PC-9 (cell line): ENCODE data around the gene RAB43. TPM values are rescaled to one million over a fixed set of nuclear protein-coding genes. Genes with fewer than 3 reads are reported as not detected.
"Not testable (repeated sequence)": the region's sequence is repeated elsewhere in the genome, so short reads cannot be mapped to it uniquely, and the experiment has no call there.

Experiments
- BruUV-seq: library from RNA; stranded (reverse); fragments of 400-500 nt; replicated peaks from 2 replicates; lab custom pipeline; 2021; lab: Mats Ljungman, UMichigan
- CTCF ChIA-PET: fragments of 300-600 bp; sonication (Branson Sonifier 250); formaldehyde crosslinking; loops from one replicate; lab custom pipeline; 2022; ENCODE audit warnings: antibody characterized with exemption; lab: Charles Lee
- POLR2A ChIA-PET: fragments of 300-600 bp; sonication (Branson Sonifier 250); formaldehyde crosslinking; loops from one replicate; lab custom pipeline; 2022; ENCODE audit warnings: antibody characterized with exemption; ENCODE audit not compliant: unreplicated experiment; lab: Charles Lee
- DNase-seq, 2 experiments: peaks; one replicate each; pipeline versions ENCODE4 v3.0.0 to v3.0.0-alpha.2; 2015 to 2022; ENCODE audit warnings: mixed read lengths in 1 of 2
- H2AFZ ChIP-seq: fragments of 200-600 bp; sonication (generic); 2 replicates; pipeline ENCODE4 v1.8.1; 2017; ENCODE audit warnings: antibody characterized with exemption
- H3F3A ChIP-seq: fragments of 200-600 bp; sonication (generic); 2 replicates; pipeline ENCODE4 v1.8.1; 2017; ENCODE audit warnings: antibody characterized with exemption, mild to moderate bottlenecking, low read depth; ENCODE audit not compliant: insufficient read depth
- H3K27ac ChIP-seq: fragments of 200-600 bp; sonication (generic); 2 replicates; pipeline ENCODE4 v1.6.1; 2016; ENCODE audit warnings: mixed run types
- H3K27me3 ChIP-seq: fragments of 200-600 bp; sonication (generic); 2 replicates; pipeline ENCODE4 v1.6.1; 2016; ENCODE audit warnings: low read depth, mixed run types; ENCODE audit not compliant: insufficient read depth
- H3K36me3 ChIP-seq: fragments of 200-600 bp; sonication (generic); 2 replicates; pipeline ENCODE4 v1.6.1; 2016; ENCODE audit warnings: low read depth, mixed run types
- H3K4me1 ChIP-seq: fragments of 200-600 bp; sonication (generic); replicated peaks from 2 replicates; pipeline ENCODE4 v1.6.1; 2016; ENCODE audit warnings: mixed run types; ENCODE audit not compliant: insufficient read depth
- H3K4me2 ChIP-seq: fragments of 200-600 bp; sonication (generic); 2 replicates; pipeline ENCODE4 v1.6.1; 2017; ENCODE audit warnings: mixed run types
- H3K4me3 ChIP-seq: fragments of 200-600 bp; sonication (generic); 2 replicates; pipeline ENCODE4 v1.6.1; 2016; ENCODE audit warnings: mixed run types
- H3K79me2 ChIP-seq: fragments of 200-600 bp; sonication (generic); 2 replicates; pipeline ENCODE4 v1.6.1; 2017; ENCODE audit warnings: low read depth, mixed run types
- H3K9me2 ChIP-seq: fragments of 200-600 bp; sonication (generic); 2 replicates; pipeline ENCODE4 v1.8.1; 2017; ENCODE audit warnings: mild to moderate bottlenecking; ENCODE audit not compliant: insufficient read depth
- H3K9me3 ChIP-seq: fragments of 200-600 bp; sonication (generic); 2 replicates; pipeline ENCODE4 v1.8.1; 2016; ENCODE audit warnings: low read depth; ENCODE audit not compliant: insufficient read depth
- H4K20me1 ChIP-seq: fragments of 200-600 bp; sonication (generic); 2 replicates; pipeline ENCODE4 v1.8.1; 2017; ENCODE audit not compliant: insufficient read depth
- CTCF ChIP-seq: fragments of 200-600 bp; sonication (generic); conservative IDR thresholded peaks from 2 replicates; pipeline ENCODE4 v1.6.1; 2017; ENCODE audit warnings: mixed run types, antibody characterized with exemption, mild to moderate bottlenecking, moderate library complexity
- EZH2 ChIP-seq: fragments of 200-600 bp; sonication (generic); IDR thresholded peaks from 2 replicates; pipeline ENCODE4 v1.8.0; 2017; ENCODE audit warnings: antibody characterized with exemption, low read depth
- intact Hi-C: fragments of 100-400 bp; cut with micrococcal nuclease; formaldehyde crosslinking; loops from one replicate; pipeline ENCODE4 v1.10.0; 2022; ENCODE audit not compliant: unreplicated experiment
- total RNA-seq: library from RNA; stranded (reverse); gene quantifications from 2 replicates; pipeline ENCODE4 v1.2.3, GENCODE V29; 2021

The RAB43 gene
- total RNA-seq, 1 experiment from 2014 or later, result 39.5 TPM

- no peaks in the 10 kb centered on the region for H3K9me3 ChIP-seq
- no peak overlapping the region for H3K4me2 ChIP-seq
- intact Hi-C loops, result no loop called here
- TF ChIP-seq EZH2 (no peak), CTCF (no peak)
- H3K4me1 ChIP-seq, result no peaks in the 10 kb centered on the region
- H2AFZ ChIP-seq, result no peak overlapping the region
- no peaks in the 10 kb centered on the region for H3K79me2 ChIP-seq
- no peaks in the 10 kb centered on the region for H3K27me3 ChIP-seq
- CTCF ChIA-PET, result no interaction called here
- H3K4me3 ChIP-seq, result no peak overlapping the region
- POLR2A ChIA-PET, result interaction anchor here (0.6 kb wide), 1 partner anchor 41 kb away, joined by 3 read pairs; no protein-coding TSS in a partner anchor
- no TSS peak for BruUV-seq
- H3K27ac ChIP-seq, result no peak overlapping the region
- H4K20me1 ChIP-seq, result no peaks in the 10 kb centered on the region
- H3K36me3 ChIP-seq, result no peaks in the 10 kb centered on the region
- H3K9me2 ChIP-seq, result no peaks in the 10 kb centered on the region
- H3F3A ChIP-seq, result no peaks in the 10 kb centered on the region
- no peak for DNase-seq
Observed at GRCh38 chr3:129077222-129077621, 44.4 kb downstream of the RAB43 start.

GRCh38 chr3:129070086-129070885 is 51.3 kb downstream of the RAB43 start:
- Histone ChIP-seq H3K27ac (no peak overlapping the region), H4K20me1 (no peaks in the 10 kb centered on the region), H3K4me2 (no peak overlapping the region), H3K79me2 (no peaks in the 10 kb centered on the region), H3F3A (no peaks in the 10 kb centered on the region), H3K4me3 (no peak overlapping the region), H3K27me3 (peaks cover 3% of the 10 kb centered on the region; the same call in 1 of the 2 replicates), H2AFZ (no peak overlapping the region), H3K9me2 (no peaks in the 10 kb centered on the region), H3K36me3 (no peaks in the 10 kb centered on the region), H3K4me1 (no peaks in the 10 kb centered on the region), H3K9me3 (no peaks in the 10 kb centered on the region)
- TF ChIP-seq CTCF, result no peak
- no peak for TF ChIP-seq EZH2
- intact Hi-C loops, result no loop called here
- ChIA-PET POLR2A (no interaction called here), CTCF (no interaction called here)
- no TSS peak for BruUV-seq
- no peak for DNase-seq

- H4K20me1 ChIP-seq, H3K9me3 ChIP-seq, H3K9me2 ChIP-seq, BruUV-seq, H3K79me2 ChIP-seq, H3K27me3 ChIP-seq, DNase-seq, H3K4me3 ChIP-seq, H3K36me3 ChIP-seq, POLR2A ChIA-PET, H3K4me2 ChIP-seq, H3K4me1 ChIP-seq, H2AFZ ChIP-seq, H3K27ac ChIP-seq, intact Hi-C loops, H3F3A ChIP-seq: not testable (repeated sequence)
- CTCF ChIA-PET, result interaction anchor here (1.1 kb wide), 1 partner anchor 16 kb away, joined by 7 read pairs; no protein-coding TSS in a partner anchor
Observed at GRCh38 chr3:129069313-129070085, 52.1 kb downstream of the RAB43 start.
